Epithelial cell of alveolus of lung (primary cell): ENCODE data around the gene VAMP2. TPM values are rescaled to one million over a fixed set of nuclear protein-coding genes. Genes with fewer than 3 reads are reported as not detected.

Experiments
- total RNA-seq: library from RNA; depleted of rRNA; stranded (reverse); fragments of >200 nt; gene quantifications from 2 replicates; pipeline ENCODE4 v1.2.1, GENCODE V29; 2015

Gene VAMP2
- 4.0 and 22.9 TPM in 2 replicates for total RNA-seq

GRCh38 chr17:8162233-8162996, at the start of gene VAMP2:
Gene VAMP2 (minus strand): TSS chr17:8162948. CDS start chr17:8162879, 69 bp downstream.

GRCh38 chr17:8209907-8210760, 47.4 kb upstream of the VAMP2 start, which contains the start of gene AURKB:
Gene AURKB (minus strand): TSS chr17:8210575. CDS start chr17:8210224, 351 bp downstream.

GRCh38 chr17:8189711-8190477, 27.1 kb upstream of the VAMP2 start, which contains the start of gene BORCS6:
Gene BORCS6 (minus strand): TSS chr17:8190180. CDS start chr17:8190140, 40 bp downstream.

GRCh38 chr17:8176197-8176940, 13.6 kb upstream of the VAMP2 start, which contains the start of gene TMEM107:
Gene TMEM107 (minus strand): TSS chr17:8176380. CDS start chr17:8176286, 94 bp downstream.

GRCh38 chr17:8152112-8152775, 10.5 kb downstream of the VAMP2 start, which contains the start of gene PER1:
Gene PER1 (minus strand): TSS chr17:8152404. CDS start chr17:8150706, 1,698 bp downstream.

GRCh38 chr17:8123695-8124349, 38.9 kb downstream of the VAMP2 start, which contains the start of gene HES7:
Gene HES7 (minus strand): TSS chr17:8124106. CDS start chr17:8124084, 22 bp downstream.

GRCh38 chr17:8117980-8118768, 44.6 kb downstream of the VAMP2 start, which contains the start of gene ALOXE3:
Gene ALOXE3 (minus strand): TSS chr17:8118514. CDS start chr17:8117990, 524 bp downstream.

Other genes starting within 250 kb of the VAMP2 start
- 2.4 and 4.5 TPM in 2 replicates for gene RNF227, start 246.7 kb downstream of the VAMP2 start, total RNA-seq
- gene KCNAB3, start 233.1 kb downstream of the VAMP2 start, total RNA-seq = 0.78 and 2.2 TPM in 2 replicates
- 51.3 and 66.3 TPM in 2 replicates for gene TRAPPC1, start 231.0 kb downstream of the VAMP2 start, total RNA-seq
- gene CNTROB, start 230.7 kb downstream of the VAMP2 start, total RNA-seq = 14.1 and 15.3 TPM in 2 replicates
- gene GUCY2D, start 160.3 kb downstream of the VAMP2 start, total RNA-seq = under 0.01 TPM in 1 of 2 replicates, not detected in the other
- gene ALOX15B, start 123.9 kb downstream of the VAMP2 start, total RNA-seq = 0.80 and 0.91 TPM in 2 replicates
- not detected in 2 replicates for gene ALOX12B, start 75.2 kb downstream of the VAMP2 start, total RNA-seq
- not detected in 2 replicates for gene ALOXE3, start 44.4 kb downstream of the VAMP2 start, total RNA-seq
- gene HES7, start 38.8 kb downstream of the VAMP2 start, total RNA-seq = 0.78 and 1.4 TPM in 2 replicates
- 30.0 and 78.6 TPM in 2 replicates for gene PER1, start 10.5 kb downstream of the VAMP2 start, total RNA-seq
- 42.5 and 58.7 TPM in 2 replicates for gene TMEM107, start 13.4 kb upstream of the VAMP2 start, total RNA-seq
- gene BORCS6, start 27.2 kb upstream of the VAMP2 start, total RNA-seq = 11.3 and 12.2 TPM in 2 replicates
- 23.6 and 53.7 TPM in 2 replicates for gene AURKB, start 47.6 kb upstream of the VAMP2 start, total RNA-seq
- gene CTC1, start 85.1 kb upstream of the VAMP2 start, total RNA-seq = 8.8 and 11.4 TPM in 2 replicates
- 17.1 and 45.5 TPM in 2 replicates for gene PFAS, start 86.3 kb upstream of the VAMP2 start, total RNA-seq
- gene RANGRF, start 125.7 kb upstream of the VAMP2 start, total RNA-seq = 18.1 and 19.7 TPM in 2 replicates
- 0.91 and 1.4 TPM in 2 replicates for gene SLC25A35, start 132.5 kb upstream of the VAMP2 start, total RNA-seq
- gene ARHGEF15, start 147.3 kb upstream of the VAMP2 start, total RNA-seq = 0.48 and 2.3 TPM in 2 replicates
- not detected in 2 replicates for gene ODF4, start 176.9 kb upstream of the VAMP2 start, total RNA-seq
- 3,504 and 6,849 TPM in 2 replicates for gene RPL26, start 220.2 kb upstream of the VAMP2 start, total RNA-seq
- gene RNF222, start 234.9 kb upstream of the VAMP2 start, total RNA-seq = not detected in 2 replicates